HEK293T (cell line): Measurements from ENCODE around the gene ERBB4.

ENCODE experiments used
- CTCF ChIA-PET: fragments of 350-600 bp; formaldehyde crosslinking; extraction: SDS; loops from one replicate; lab custom pipeline; 2021; ENCODE audit warnings: antibody characterized with exemption, inconsistent platforms; lab: Yijun Ruan, JAX
- POLR2A ChIA-PET: fragments of 350-600 bp; formaldehyde crosslinking; extraction: SDS; loops from one replicate; lab custom pipeline; 2020; ENCODE audit warnings: antibody characterized with exemption, inconsistent platforms; lab: Yijun Ruan, JAX
- DNase-seq: peaks from one replicate; pipeline ENCODE4 v3.0.0; 2012; ENCODE audit warnings: mixed read lengths; ENCODE audit errors: extremely low spot score
- ARNT ChIP-seq: fragments of 450-650 bp; IDR thresholded peaks from 2 replicates; pipeline ENCODE4 v1.6.1; 2017; ENCODE audit warnings: mild to moderate bottlenecking
- BHLHE40 ChIP-seq: fragments of 450-650 bp; IDR thresholded peaks from 2 replicates; pipeline ENCODE4 v1.6.1; 2016; ENCODE audit warnings: mild to moderate bottlenecking, moderate library complexity, borderline replicate concordance
- CTBP1 ChIP-seq: fragments of 450-650 bp; IDR thresholded peaks from 2 replicates; pipeline ENCODE4 v1.6.1; 2016; ENCODE audit warnings: borderline replicate concordance
- ELF4 ChIP-seq: fragments of 450-650 bp; IDR thresholded peaks from 2 replicates; pipeline ENCODE4 v1.6.1; 2017; ENCODE audit warnings: antibody characterized with exemption
- FOXA1 ChIP-seq: fragments of 450-650 bp; IDR thresholded peaks from 2 replicates; pipeline ENCODE4 v1.6.1; 2016; ENCODE audit warnings: mild to moderate bottlenecking
- FOXK2 ChIP-seq: fragments of 450-650 bp; IDR thresholded peaks from 2 replicates; pipeline ENCODE4 v1.6.1; 2016; ENCODE audit warnings: mild to moderate bottlenecking
- FOXM1 ChIP-seq: fragments of 450-650 bp; IDR thresholded peaks from 2 replicates; pipeline ENCODE4 v1.6.1; 2017; ENCODE audit warnings: mild to moderate bottlenecking, borderline replicate concordance
- HDGF ChIP-seq: fragments of 450-650 bp; IDR thresholded peaks from 2 replicates; pipeline ENCODE4 v1.6.1; 2017; ENCODE audit warnings: antibody characterized with exemption, borderline replicate concordance
- L3MBTL2 ChIP-seq: fragments of 450-650 bp; conservative IDR thresholded peaks from 2 replicates; pipeline ENCODE4 v1.6.1; 2016; ENCODE audit warnings: mild to moderate bottlenecking
- LEF1 ChIP-seq: fragments of 450-650 bp; IDR thresholded peaks from 2 replicates; pipeline ENCODE4 v1.6.1; 2017; ENCODE audit warnings: mild to moderate bottlenecking, borderline replicate concordance
- NFRKB ChIP-seq: fragments of 450-650 bp; IDR thresholded peaks from 2 replicates; pipeline ENCODE4 v1.6.1; 2016; ENCODE audit warnings: mild to moderate bottlenecking, moderate library complexity
- PKNOX1 ChIP-seq: fragments of 450-650 bp; IDR thresholded peaks from 2 replicates; pipeline ENCODE4 v1.6.1; 2016
- SP1 ChIP-seq: fragments of 450-650 bp; IDR thresholded peaks from 2 replicates; pipeline ENCODE4 v1.6.1; 2017
- SUZ12 ChIP-seq: fragments of 450-650 bp; IDR thresholded peaks from 2 replicates; pipeline ENCODE4 v1.6.1; 2016; ENCODE audit warnings: mild to moderate bottlenecking
- TARDBP ChIP-seq: fragments of 450-650 bp; IDR thresholded peaks from 2 replicates; pipeline ENCODE4 v1.6.1; 2016
- ZNF384 ChIP-seq: fragments of 450-650 bp; IDR thresholded peaks from 2 replicates; pipeline ENCODE4 v1.6.1; 2016

The ERBB4 gene

GRCh38 chr2:212536817-212537725 lies 1.5 kb downstream of the ERBB4 start:
- DNase-seq, result peak; percentile 5
- CTCF ChIA-PET, result interaction anchor here (0.6 to 1.3 kb wide), 2 partner anchors 13 to 382 kb away, joined by 3 read pairs; no protein-coding TSS in a partner anchor
- TF ChIP-seq BHLHE40 (no peak), LEF1 (no peak), NFRKB (no peak), ZNF384 (no peak), L3MBTL2 (peak; percentile 42; the same call in 1 of the 2 replicates), ARNT (no peak), FOXK2 (no peak)
- POLR2A ChIA-PET, result no interaction called here

GRCh38 chr2:212535996-212536816 lies 2.4 kb downstream of the ERBB4 start:
- peak; percentile 6 for DNase-seq
- TF ChIP-seq ARNT (no peak), SUZ12 (no peak), ELF4 (no peak), BHLHE40 (no peak)
- CTCF ChIA-PET, result interaction anchor here (0.5 to 1.3 kb wide), 3 partner anchors 12 to 786 kb away, joined by 3 read pairs; no protein-coding TSS in a partner anchor
- POLR2A ChIA-PET, result no interaction called here

- POLR2A ChIA-PET, result no interaction called here
- no peak for DNase-seq
- CTCF ChIA-PET, result no interaction called here
- no peak for TF ChIP-seq SUZ12
- TF ChIP-seq CTBP1, result no peak
- TF ChIP-seq FOXM1, result no peak
- TF ChIP-seq ARNT, result no peak
- TF ChIP-seq NFRKB, result no peak
- TF ChIP-seq TARDBP, result no peak
- no peak for TF ChIP-seq HDGF
- no peak for TF ChIP-seq LEF1
- no peak for TF ChIP-seq ZNF384
- no peak for TF ChIP-seq FOXA1
- TF ChIP-seq BHLHE40, result no peak
- TF ChIP-seq SP1, result no peak
- no peak for TF ChIP-seq ELF4
- no peak for TF ChIP-seq FOXK2
These were observed 4.3 kb downstream of the ERBB4 start for GRCh38 chr2:212534336-212534735.

- POLR2A ChIA-PET, result no interaction called here
- CTCF ChIA-PET, result interaction anchor here (0.9 kb wide), 1 partner anchor 217 kb away, joined by 3 read pairs; no protein-coding TSS in a partner anchor
These were observed 6.0 kb downstream of the ERBB4 start for GRCh38 chr2:212532585-212532984.

GRCh38 chr2:212532087-212532486 lies 6.5 kb downstream of the ERBB4 start:
- DNase-seq, result no peak
- no peak for TF ChIP-seq TARDBP
- no peak for TF ChIP-seq SUZ12
- ChIA-PET POLR2A (no interaction called here), CTCF (interaction anchor here (0.7 to 0.9 kb wide), 2 partner anchors 216 to 251 kb away, joined by 3 to 4 read pairs; no protein-coding TSS in a partner anchor)

More at GRCh38 chr2:212532585-212532984, 6.0 kb downstream of the ERBB4 start:
- DNase-seq, result no peak
- no peak for TF ChIP-seq SP1

- no peak for DNase-seq
- TF ChIP-seq PKNOX1 (no peak), BHLHE40 (no peak), FOXA1 (no peak), SP1 (no peak), SUZ12 (no peak), ARNT (no peak), FOXM1 (no peak), HDGF (no peak), LEF1 (no peak), ELF4 (no peak), FOXK2 (no peak), L3MBTL2 (no peak), CTBP1 (no peak), ZNF384 (no peak), NFRKB (no peak), TARDBP (no peak)
- ChIA-PET POLR2A (no interaction called here), CTCF (interaction anchor here (0.7 kb wide), 1 partner anchor 346 kb away, joined by 3 read pairs; no protein-coding TSS in a partner anchor)
These were observed 7.1 kb downstream of the ERBB4 start for GRCh38 chr2:212531499-212531898.

- CTCF ChIA-PET, result interaction anchor here (0.7 kb wide), 1 partner anchor 346 kb away, joined by 3 read pairs; no protein-coding TSS in a partner anchor
- TF ChIP-seq TARDBP (no peak), SUZ12 (no peak), L3MBTL2 (no peak), SP1 (no peak), ELF4 (no peak), PKNOX1 (no peak), FOXA1 (no peak), HDGF (no peak), ARNT (no peak)
- POLR2A ChIA-PET, result no interaction called here
- no peak for DNase-seq
These were observed 7.6 kb downstream of the ERBB4 start for GRCh38 chr2:212530991-212531390.
